Heart left ventricle (tissue), 13 donors: ENCODE measurements around the gene RANBP17.

ENCODE experiments used
- CTCF ChIP-seq, 12 donors: fragments of 200-600 bp; sonication (generic) in 4 of 12; IDR thresholded peaks; one replicate each; pipeline versions ENCODE4 v1.5.0 to v1.8.0; 2018 to 2022; ENCODE audit warnings: antibody characterized with exemption in 12 of 12, mild to moderate bottlenecking in 5 of 12
- POLR2A ChIP-seq, 2 donors: fragments of 450-650 bp; IDR thresholded peaks; one replicate each; pipeline ENCODE4 v1.6.1; 2017; ENCODE audit warnings: antibody characterized with exemption in 2 of 2, mild to moderate bottlenecking in 2 of 2, moderate library complexity in 2 of 2
- donor health status: ischemic (EF 13 %, LVEDD 7.1; RV severe dilation, severe dysfunction).
- donor health status: DM: no; HTN: yes; CAD: no.
- donor health status: DM: no; HTN: no; CAD: no.
- donor health status: ischemic (EF 25% LVEDD 6.9; RV normal size, moderate dysfunction).
- donor health status: ischemic (EF 25% LVEDD 5.7; RV mildly dilated, moderate dysfunction).
- donor health status: ischemic (EF 35%, LVEDD 5.7; RV mildly dilated, moderate dysfunction).
- donor health status: nonischemic (EF 11% LVEDD 7.7; RV severe dilation, severe dysfunction).
- donor health status: DM: yes; HTN: yes; CAD: no.
- donor health status: PGD.
- donor health status: ischemic (EF 29% LVEDD 5.4; RV normal size, mild dysfunction).
- donor health status: nonischemic (EF 23%, LVEDD 6.1; RV moderate dilation, normal function).

GRCh38 chr5:171188016-171188415 is 326.2 kb downstream of the RANBP17 start:
- TF ChIP-seq POLR2A (IDR thresholded peaks at IDR 0.05) = no peak
- TF ChIP-seq CTCF (IDR thresholded peaks at IDR 0.05) = no peak
